Loucy (cell line): ENCODE data around the gene HYPK.

Experiments used
- H2AFZ ChIP-seq: fragments of 200-600 bp; sonication (generic); 2 replicates; pipeline ENCODE4 v1.6.0; 2016; ENCODE audit warnings: antibody characterized with exemption, mild to moderate bottlenecking, low read length, moderate library complexity
- H3F3A ChIP-seq: fragments of 200-600 bp; 2 replicates; pipeline ENCODE4 v1.6.0; 2016; ENCODE audit warnings: antibody characterized with exemption, low read depth, mild to moderate bottlenecking
- H3K27me3 ChIP-seq: fragments of 200-600 bp; sonication (generic); 2 replicates; pipeline ENCODE4 v1.6.1; 2014; ENCODE audit warnings: low read length, mild to moderate bottlenecking; ENCODE audit not compliant: insufficient read depth, poor library complexity, severe bottlenecking
- H3K36me3 ChIP-seq: fragments of 200-600 bp; sonication (generic); 2 replicates; pipeline ENCODE4 v1.6.1; 2016; ENCODE audit warnings: low read length; ENCODE audit not compliant: insufficient read depth
- H3K4me1 ChIP-seq: fragments of 200-600 bp; sonication (generic); 2 replicates; pipeline ENCODE4 v1.5.1; 2014; ENCODE audit warnings: low read length, mild to moderate bottlenecking; ENCODE audit not compliant: insufficient read depth, poor library complexity, severe bottlenecking
- H3K4me2 ChIP-seq: fragments of 200-600 bp; sonication (generic); 2 replicates; pipeline ENCODE4 v1.6.0; 2014; ENCODE audit warnings: antibody characterized with exemption, low read length, low read depth, mild to moderate bottlenecking; ENCODE audit not compliant: poor library complexity, severe bottlenecking
- H3K4me3 ChIP-seq: fragments of 200-600 bp; sonication (generic); 2 replicates; pipeline ENCODE4 v1.5.1; 2014; ENCODE audit warnings: low read length, mild to moderate bottlenecking, mixed read lengths; ENCODE audit not compliant: poor library complexity, severe bottlenecking
- H3K79me2 ChIP-seq: fragments of 200-600 bp; sonication (generic); 2 replicates; pipeline ENCODE4 v1.6.1; 2014; ENCODE audit warnings: low read length; ENCODE audit not compliant: insufficient read depth
- H3K9ac ChIP-seq: fragments of 200-600 bp; sonication (generic); 2 replicates; pipeline ENCODE4 v1.6.0; 2014; ENCODE audit warnings: mild to moderate bottlenecking, low read depth, low read length, moderate library complexity; ENCODE audit not compliant: poor library complexity, severe bottlenecking
- H3K9me2 ChIP-seq: fragments of 200-600 bp; sonication (generic); replicated peaks from 2 replicates; pipeline ENCODE4 v1.6.1; 2016; ENCODE audit warnings: low read depth, low read length, mixed read lengths
- H3K9me3 ChIP-seq: fragments of 200-600 bp; sonication (generic); 2 replicates; pipeline ENCODE4 v1.6.1; 2014; ENCODE audit warnings: mild to moderate bottlenecking, antibody characterized with exemption, low read length, low read depth; ENCODE audit not compliant: insufficient read depth
- H4K20me1 ChIP-seq: fragments of 200-600 bp; sonication (generic); 2 replicates; pipeline ENCODE4 v1.6.0; 2014; ENCODE audit warnings: antibody characterized with exemption, low read length, mild to moderate bottlenecking; ENCODE audit not compliant: insufficient read depth, poor library complexity, severe bottlenecking
- EZH2phosphoT487 ChIP-seq: fragments of 200-600 bp; IDR thresholded peaks from 2 replicates; pipeline ENCODE4 v1.6.1; 2018; ENCODE audit warnings: antibody characterized with exemption, mild to moderate bottlenecking, moderate library complexity, borderline replicate concordance
- TF ChIP-seq, protein P1 (sequence below): fragments of 200-600 bp; sonication (generic); conservative IDR thresholded peaks from 2 replicates; pipeline ENCODE4 v1.5.1; 2014; ENCODE audit warnings: mild to moderate bottlenecking, antibody characterized with exemption, low read length

The HYPK gene

GRCh38 chr15:43795197-43795596 is 5.2 kb upstream of the HYPK start:
- Histone ChIP-seq H3K4me1 (peaks cover 48% of the 10 kb centered on the region), H2AFZ (no peak overlapping the region), H3F3A (peaks cover 9% of the 10 kb centered on the region; the same call in 1 of the 2 replicates), H3K27me3 (peaks cover 6% of the 10 kb centered on the region), H3K4me2 (peak overlapping the region; percentile 97), H3K36me3 (peaks cover 30% of the 10 kb centered on the region; the same call in 1 of the 2 replicates), H3K4me3 (peak overlapping the region; percentile 88), H3K9ac (no peak overlapping the region), H3K79me2 (peaks cover 44% of the 10 kb centered on the region), H4K20me1 (peaks cover 46% of the 10 kb centered on the region), H3K9me2 (no peaks in the 10 kb centered on the region), H3K9me3 (no peaks in the 10 kb centered on the region)
- TF ChIP-seq, protein P1, sequence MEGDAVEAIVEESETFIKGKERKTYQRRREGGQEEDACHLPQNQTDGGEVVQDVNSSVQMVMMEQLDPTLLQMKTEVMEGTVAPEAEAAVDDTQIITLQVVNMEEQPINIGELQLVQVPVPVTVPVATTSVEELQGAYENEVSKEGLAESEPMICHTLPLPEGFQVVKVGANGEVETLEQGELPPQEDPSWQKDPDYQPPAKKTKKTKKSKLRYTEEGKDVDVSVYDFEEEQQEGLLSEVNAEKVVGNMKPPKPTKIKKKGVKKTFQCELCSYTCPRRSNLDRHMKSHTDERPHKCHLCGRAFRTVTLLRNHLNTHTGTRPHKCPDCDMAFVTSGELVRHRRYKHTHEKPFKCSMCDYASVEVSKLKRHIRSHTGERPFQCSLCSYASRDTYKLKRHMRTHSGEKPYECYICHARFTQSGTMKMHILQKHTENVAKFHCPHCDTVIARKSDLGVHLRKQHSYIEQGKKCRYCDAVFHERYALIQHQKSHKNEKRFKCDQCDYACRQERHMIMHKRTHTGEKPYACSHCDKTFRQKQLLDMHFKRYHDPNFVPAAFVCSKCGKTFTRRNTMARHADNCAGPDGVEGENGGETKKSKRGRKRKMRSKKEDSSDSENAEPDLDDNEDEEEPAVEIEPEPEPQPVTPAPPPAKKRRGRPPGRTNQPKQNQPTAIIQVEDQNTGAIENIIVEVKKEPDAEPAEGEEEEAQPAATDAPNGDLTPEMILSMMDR, result no peak
- no peak for TF ChIP-seq EZH2phosphoT487

DNA sequence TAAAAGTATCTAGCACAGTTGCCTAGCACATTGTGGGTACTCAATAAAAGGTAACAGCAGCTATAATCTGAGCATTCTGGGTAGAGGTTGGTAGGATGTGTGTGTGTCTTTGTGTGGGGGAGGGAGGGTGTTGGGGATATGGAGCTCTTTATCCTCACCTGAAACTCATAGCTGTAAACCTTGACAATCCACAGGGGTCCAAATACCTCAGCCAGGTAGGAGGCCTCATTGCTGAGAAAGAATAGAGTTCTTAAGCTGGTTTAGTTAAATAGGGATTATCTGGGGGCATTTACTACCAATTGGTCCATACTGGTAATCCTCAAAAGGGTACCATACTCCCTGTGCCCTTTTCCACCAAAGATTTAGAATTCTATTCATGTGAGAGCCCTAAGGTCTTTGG is 4.4 kb upstream of the HYPK start:
- TF ChIP-seq, protein P1, result no peak
- no peak for TF ChIP-seq EZH2phosphoT487
- Histone ChIP-seq H3K4me3 (no peak overlapping the region), H2AFZ (no peak overlapping the region), H3K79me2 (peaks cover 50% of the 10 kb centered on the region), H4K20me1 (peaks cover 46% of the 10 kb centered on the region), H3K27me3 (peaks cover 6% of the 10 kb centered on the region), H3K4me2 (peak overlapping the region; percentile 97), H3F3A (peaks cover 9% of the 10 kb centered on the region; the same call in 1 of the 2 replicates), H3K9ac (no peak overlapping the region), H3K9me3 (no peaks in the 10 kb centered on the region), H3K9me2 (no peaks in the 10 kb centered on the region), H3K4me1 (peaks cover 51% of the 10 kb centered on the region), H3K36me3 (peaks cover 30% of the 10 kb centered on the region; the same call in 1 of the 2 replicates)

GRCh38 chr15:43796566-43796965 is 3.8 kb upstream of the HYPK start:
- H3K27me3 ChIP-seq, result peaks cover 6% of the 10 kb centered on the region
- no peak overlapping the region for H2AFZ ChIP-seq
- peaks cover 53% of the 10 kb centered on the region for H3K4me1 ChIP-seq
- no peak overlapping the region for H3K9ac ChIP-seq
- no peak overlapping the region for H3K4me2 ChIP-seq
- H3K79me2 ChIP-seq, result peaks cover 56% of the 10 kb centered on the region
- H3K36me3 ChIP-seq, result peaks cover 31% of the 10 kb centered on the region; the same call in 1 of the 2 replicates
- TF ChIP-seq, protein P1, result no peak
- no peak for TF ChIP-seq EZH2phosphoT487
- H3K9me2 ChIP-seq, result no peaks in the 10 kb centered on the region
- no peak overlapping the region for H3K4me3 ChIP-seq
- peaks cover 9% of the 10 kb centered on the region; the same call in 1 of the 2 replicates for H3F3A ChIP-seq
- H4K20me1 ChIP-seq, result peaks cover 46% of the 10 kb centered on the region
- H3K9me3 ChIP-seq, result no peaks in the 10 kb centered on the region
